OCI-LY7 (cell line): ENCODE measurements around the gene ASB18.

ENCODE experiments used
- CTCF ChIP-seq: fragments of 200-600 bp; sonication (generic); conservative IDR thresholded peaks from 2 replicates; pipeline ENCODE4 v1.5.1; 2014; ENCODE audit warnings: mild to moderate bottlenecking, antibody characterized with exemption, low read length, moderate library complexity, mixed read lengths
- EZH2phosphoT487 ChIP-seq: fragments of 200-600 bp; sonication (generic); IDR thresholded peaks from 2 replicates; pipeline ENCODE4 v1.6.1; 2018; ENCODE audit warnings: low read depth, borderline replicate concordance, mild to moderate bottlenecking, mixed run types, antibody characterized with exemption, low read length, moderate library complexity, mixed read lengths

GRCh38 chr2:236237468-236238190, 26.6 kb downstream of the ASB18 start:
- no peak for TF ChIP-seq CTCF
- no peak for TF ChIP-seq EZH2phosphoT487
